ENCODE results near the gene C19orf85.
"Not testable (repeated sequence)": the region's sequence is repeated elsewhere in the genome, so short reads cannot be mapped to it uniquely, and the experiment has no call there.

The C19orf85 gene

DNA sequence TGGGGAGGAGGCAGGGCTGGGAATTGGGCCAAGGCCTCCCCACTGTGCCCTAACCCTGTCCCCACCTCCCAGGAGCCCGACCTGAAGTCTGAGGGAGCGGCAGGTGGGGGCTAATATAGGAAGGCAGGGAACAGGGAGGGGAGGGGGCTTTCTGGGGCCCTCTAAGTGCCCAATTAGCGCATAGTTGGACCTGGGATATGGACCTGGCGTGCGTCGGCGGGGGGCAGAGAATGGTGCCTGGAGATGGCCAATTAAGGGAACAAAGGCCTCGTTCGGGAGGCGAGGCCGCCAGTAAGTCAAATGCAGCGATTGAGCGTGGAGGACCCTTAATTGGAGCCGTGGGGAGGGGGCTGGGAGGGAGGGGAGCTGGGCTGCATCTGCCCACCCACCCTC, at the start of gene C19orf85:
Gene C19orf85, minus strand, starts transcription at position 90 of the 393 bp plus-strand sequence. CDS start 197 bp downstream, outside the sequence.
- no peak for DNase-seq

DNA sequence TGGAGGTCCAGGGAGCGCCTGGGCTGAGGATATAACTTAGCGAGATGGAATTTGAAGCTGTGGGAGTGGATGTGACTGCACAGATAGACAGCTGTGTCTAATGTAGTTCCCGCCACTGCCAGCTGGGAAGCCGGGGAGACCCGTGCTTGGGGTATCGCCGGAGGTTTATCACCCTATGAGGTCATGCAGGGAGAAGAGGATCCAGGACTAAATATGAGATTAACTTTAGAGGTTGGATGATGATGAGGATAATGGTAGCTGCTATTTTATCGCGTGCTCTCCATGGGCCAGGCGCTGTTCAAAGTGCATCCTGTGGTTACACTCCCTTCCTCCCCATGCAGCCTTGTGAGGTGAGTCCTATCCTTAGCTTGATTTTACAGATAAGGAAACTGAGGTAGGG, 43.6 kb upstream of the C19orf85 start:
- no peak for DNase-seq

GRCh38 chr19:55504981-55505380, 40.4 kb upstream of the C19orf85 start:
- no peak for DNase-seq

DNA sequence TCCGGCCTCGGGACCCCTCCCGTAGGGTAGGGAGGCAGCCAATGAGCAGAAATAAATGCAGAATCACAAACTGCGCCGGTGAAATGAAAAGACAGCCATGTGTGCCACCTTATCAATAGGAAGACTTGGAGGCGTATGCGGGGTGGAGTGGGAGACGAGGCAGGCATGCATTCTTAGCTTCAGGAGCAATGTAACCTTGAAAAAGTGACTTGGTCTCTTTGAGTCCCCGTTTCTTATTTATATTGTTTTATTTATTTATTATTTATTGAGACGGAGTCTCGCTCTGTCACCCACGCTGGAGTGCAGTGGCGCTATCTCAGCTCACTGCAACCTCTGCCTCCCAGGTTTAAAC, 39.7 kb upstream of the C19orf85 start:
- no peak for DNase-seq

- DNase-seq: peak; percentile 92
These were observed 39.1 kb upstream of the C19orf85 start for GRCh38 chr19:55503502-55504251.

GRCh38 chr19:55503157-55503501, 38.6 kb upstream of the C19orf85 start:
- no peak for DNase-seq

DNA sequence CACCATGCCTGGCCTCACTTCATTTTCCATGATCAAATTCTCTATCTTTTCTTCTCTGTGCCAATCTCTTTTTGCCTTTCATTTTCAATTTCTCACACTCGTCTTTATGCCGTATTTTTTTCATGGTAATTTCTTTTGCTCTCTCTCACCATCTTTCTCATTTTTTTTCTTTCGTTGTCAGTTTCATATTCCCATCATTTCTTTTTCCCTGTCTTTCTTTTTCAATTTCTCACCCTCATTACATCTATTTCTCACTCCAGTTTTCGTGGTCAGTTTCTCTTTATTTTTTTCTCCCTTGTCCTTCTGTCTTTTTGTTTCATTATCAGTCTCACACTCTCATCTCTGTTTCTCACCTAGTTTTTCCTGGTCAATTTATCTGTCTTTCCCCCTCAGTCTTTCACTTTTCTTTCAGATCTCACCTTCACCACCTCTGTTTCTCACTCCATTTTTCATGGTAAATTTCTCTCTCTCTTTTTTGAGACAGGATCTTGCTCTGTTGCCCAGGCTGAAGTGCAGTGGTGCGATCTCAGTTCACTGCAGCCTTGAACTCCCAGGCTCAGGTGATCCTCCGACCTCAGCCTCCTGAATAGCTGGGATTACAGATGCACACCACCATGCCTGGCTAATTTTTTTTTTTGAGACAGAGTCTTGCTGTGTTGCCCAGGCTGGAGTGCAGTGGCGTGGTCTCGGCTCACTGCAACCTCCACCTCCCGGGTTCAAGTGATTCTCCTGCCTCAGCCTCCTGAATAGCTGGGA, 37.8 kb upstream of the C19orf85 start:
- DNase-seq: no peak

DNA sequence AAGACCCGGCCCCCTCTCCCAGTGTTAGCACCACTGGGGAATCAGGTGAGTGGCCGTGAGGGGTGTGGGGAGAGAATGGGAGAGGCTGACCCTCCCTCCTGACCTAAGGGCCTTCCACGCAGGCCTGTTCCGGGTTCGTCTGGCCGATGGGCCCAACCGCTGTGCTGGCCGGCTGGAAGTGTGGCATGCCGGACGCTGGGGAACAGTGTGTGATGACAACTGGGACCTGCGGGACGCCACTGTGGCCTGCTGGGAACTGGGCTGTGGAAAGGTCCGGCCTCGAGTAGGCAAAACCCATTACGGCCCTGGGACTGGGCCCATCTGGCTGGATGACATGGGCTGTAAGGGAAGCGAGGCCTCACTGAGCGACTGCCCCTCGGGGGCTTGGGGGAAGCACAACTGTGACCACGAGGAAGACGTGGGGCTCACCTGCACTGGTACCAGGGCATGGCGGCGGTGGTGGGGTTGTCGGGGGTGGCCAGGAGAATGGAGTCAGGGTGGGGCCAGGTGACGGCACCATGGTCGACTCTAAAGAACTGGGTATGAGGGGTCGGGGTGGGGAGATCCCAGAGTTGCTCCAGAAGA, 35.9 kb upstream of the C19orf85 start:
- DNase-seq: no peak

DNA sequence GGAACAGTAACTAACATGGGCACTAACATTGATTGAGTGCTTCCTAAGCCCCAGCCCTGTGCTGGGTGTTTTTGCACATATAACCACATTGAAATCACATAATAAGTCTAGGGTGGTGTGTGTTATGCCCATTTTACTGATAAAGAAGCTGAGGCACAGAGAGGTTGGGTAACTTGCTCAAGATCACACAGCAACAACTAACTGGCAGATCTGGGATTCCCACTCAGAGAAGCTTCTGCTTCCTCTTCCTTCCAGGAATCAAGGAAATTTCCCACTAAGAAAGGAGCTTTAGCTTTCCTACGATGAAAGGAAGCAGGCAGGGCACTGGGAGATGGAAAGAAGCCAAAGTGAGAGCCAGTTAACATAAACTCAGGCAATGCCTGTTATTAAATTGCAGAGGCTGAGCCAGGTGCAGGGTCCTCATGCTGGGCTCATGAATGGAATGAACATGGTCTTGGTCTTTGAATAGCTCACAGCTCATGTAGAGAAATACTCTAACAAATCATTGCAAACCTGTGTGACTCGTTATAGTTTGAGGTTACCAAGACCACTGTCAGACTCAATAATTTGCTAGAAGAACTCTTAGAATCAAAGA, 33.8 kb upstream of the C19orf85 start:
- peak; percentile 6 for DNase-seq

DNA sequence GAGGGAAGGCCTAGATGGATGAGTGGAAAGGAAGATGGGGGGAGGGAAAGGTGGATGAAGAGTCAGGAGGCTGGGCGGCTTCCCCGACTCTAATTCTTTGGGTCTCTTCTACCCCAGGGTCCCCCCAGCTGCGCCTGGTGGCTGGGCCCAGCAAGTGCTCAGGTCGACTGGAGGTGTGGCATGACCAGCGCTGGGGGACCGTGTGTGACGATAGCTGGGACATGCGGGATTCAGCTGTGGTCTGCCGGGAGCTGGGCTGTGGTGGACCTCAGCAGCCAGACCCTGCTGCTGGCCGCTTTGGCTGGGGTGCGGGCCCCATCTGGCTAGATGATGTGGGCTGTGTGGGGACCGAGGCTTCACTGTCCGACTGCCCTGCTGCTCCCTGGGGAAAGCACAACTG, 33.2 kb upstream of the C19orf85 start:
- DNase-seq: no peak

DNA sequence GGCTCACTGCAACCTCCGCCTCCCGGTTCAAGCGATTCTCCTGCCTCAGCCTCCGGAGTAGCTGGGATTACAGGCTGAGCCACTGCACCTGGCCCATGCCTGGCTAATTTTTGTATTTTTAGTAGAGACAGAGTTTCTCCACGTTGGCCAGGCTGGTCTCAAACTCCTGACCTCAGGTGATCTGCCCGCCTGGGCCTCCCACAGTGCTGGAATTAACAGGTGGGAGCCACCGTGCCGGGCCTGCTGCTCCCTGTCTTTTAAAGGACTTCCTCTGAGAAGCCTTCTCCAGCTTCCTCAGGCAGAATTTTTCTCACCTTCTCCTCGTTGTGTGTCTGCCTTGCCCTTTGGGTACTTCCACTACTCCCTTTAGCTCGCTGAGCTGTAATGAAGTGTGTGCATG, 32.3 kb upstream of the C19orf85 start:
- not testable (repeated sequence) for DNase-seq

- no peak for DNase-seq
These were observed 31.2 kb upstream of the C19orf85 start for GRCh38 chr19:55495646-55496349.

DNA sequence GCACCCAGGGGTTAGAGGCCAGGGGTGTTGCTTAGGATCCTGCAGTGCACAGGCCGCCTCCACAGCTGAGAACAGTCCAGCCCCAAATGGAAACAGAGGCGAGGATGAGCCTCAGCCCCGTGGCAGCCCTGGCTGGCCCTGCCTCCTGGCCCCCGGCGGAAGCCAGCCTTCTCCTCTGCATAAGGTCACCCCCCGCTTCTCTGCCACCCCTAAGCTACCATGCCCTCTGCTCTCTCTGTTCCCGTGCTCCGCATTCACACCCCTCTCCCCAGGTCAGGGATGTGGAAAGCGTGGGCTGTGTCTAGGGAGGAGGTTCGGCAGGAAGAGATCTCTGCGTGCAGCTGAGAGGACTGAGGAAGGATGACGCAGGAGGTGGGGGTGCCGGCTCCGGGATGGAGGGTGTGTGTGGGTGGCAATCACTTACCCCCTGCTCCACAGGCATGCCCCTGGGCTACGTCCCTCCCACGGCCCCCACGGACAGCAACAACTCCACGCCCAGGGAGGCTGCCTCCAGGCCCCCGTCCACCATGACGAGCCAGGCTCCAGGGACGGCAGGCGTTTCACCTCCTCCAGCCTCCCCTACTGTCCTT, 29.7 kb upstream of the C19orf85 start:
- no peak for DNase-seq

- DNase-seq: no peak
These were observed 29.2 kb upstream of the C19orf85 start for GRCh38 chr19:55493645-55494171.

- no peak for DNase-seq
These were observed 28.6 kb upstream of the C19orf85 start for GRCh38 chr19:55493052-55493644.

GRCh38 chr19:55492362-55492944, 27.9 kb upstream of the C19orf85 start:
- DNase-seq: no peak

DNA sequence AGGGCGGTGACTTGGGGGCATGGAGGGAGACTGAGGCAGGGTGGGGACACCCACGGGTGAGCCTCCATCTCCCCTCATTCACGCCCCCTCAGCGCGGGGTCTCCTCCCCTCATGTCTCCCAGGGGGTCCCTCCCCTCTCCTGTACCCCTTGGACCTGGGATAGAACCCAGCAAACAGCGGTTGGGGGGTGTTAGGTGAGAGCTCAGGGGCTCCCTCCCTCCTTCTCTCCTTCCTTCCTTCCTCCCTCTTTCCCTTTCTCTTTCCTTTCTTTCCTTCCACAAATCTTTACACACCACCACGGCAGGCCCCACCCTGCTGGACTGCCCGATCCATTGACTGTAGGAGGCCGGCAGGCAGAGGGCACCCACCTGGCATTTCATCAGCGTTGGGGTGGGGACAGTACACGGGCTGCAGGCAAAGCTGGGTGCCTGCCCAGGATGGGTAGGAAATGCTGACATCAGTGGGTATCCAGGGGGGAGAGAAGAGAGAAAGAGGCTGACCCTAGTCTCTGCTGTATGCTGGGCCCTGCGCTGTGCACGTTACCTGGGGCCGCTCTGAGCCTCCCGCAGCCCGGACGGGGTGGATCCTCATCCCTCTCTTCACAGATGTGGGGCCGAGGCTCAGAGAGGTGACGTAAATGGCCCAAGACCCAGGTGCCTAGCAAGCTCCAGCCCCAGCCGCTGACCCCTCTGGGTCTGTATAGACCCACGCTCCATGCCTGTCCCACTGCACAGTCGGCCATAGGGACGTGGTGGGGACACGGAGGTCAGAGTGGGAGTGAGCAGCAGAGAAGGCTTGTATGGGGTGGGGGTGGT, 27.2 kb upstream of the C19orf85 start:
- no peak for DNase-seq

- DNase-seq: no peak
These were observed 26.2 kb upstream of the C19orf85 start for GRCh38 chr19:55490478-55491432.

DNA sequence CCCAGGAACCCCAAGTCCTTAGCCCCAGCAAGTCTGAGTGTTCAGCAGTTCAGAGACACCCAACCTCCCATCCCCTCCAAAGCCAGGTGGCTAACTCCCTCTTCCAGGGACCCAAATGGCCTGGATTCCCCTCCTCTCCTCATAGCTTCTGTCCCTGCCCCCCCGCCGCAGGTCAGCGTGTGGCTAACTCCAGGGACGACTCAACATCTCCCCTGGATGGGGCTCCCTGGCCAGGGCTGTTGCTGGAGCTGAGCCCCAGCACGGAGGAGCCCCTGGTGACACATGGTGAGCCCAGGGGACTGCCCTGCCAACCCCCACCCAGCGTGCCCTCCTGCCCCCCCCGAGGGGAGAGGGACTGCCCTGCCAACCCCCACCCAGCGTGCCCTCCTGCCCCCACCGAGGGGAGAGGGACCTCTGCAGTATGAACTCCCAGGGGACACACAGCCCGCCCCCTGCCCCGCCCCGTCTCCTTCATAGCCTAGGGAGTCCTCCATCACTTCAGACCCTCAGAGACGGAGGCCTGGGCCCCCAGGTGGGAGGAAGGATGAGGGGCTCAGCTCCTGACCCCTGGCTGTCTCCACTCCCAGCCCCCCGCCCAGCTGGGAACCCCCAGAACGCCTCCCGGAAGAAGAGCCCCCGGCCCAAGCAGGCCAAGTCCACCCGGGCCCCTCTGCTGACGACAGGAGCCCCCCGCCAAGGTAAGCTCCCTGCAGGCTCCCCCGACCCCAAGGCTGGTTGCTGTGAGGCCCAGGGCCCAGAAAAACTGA, 25.3 kb upstream of the C19orf85 start:
- no peak for DNase-seq

All from NCI-H774 (cell line).